HEK293T (cell line): ENCODE data around the gene EPSTI1.

Experiments used
- BHLHE40 ChIP-seq: fragments of 450-650 bp; IDR thresholded peaks from 2 replicates; pipeline ENCODE4 v1.6.1; 2016; ENCODE audit warnings: mild to moderate bottlenecking, moderate library complexity, borderline replicate concordance
- FOXA1 ChIP-seq: fragments of 450-650 bp; IDR thresholded peaks from 2 replicates; pipeline ENCODE4 v1.6.1; 2016; ENCODE audit warnings: mild to moderate bottlenecking
- FOXK2 ChIP-seq: fragments of 450-650 bp; IDR thresholded peaks from 2 replicates; pipeline ENCODE4 v1.6.1; 2016; ENCODE audit warnings: mild to moderate bottlenecking
- HDGF ChIP-seq: fragments of 450-650 bp; IDR thresholded peaks from 2 replicates; pipeline ENCODE4 v1.6.1; 2017; ENCODE audit warnings: antibody characterized with exemption, borderline replicate concordance
- L3MBTL2 ChIP-seq: fragments of 450-650 bp; conservative IDR thresholded peaks from 2 replicates; pipeline ENCODE4 v1.6.1; 2016; ENCODE audit warnings: mild to moderate bottlenecking
- NFRKB ChIP-seq: fragments of 450-650 bp; IDR thresholded peaks from 2 replicates; pipeline ENCODE4 v1.6.1; 2016; ENCODE audit warnings: mild to moderate bottlenecking, moderate library complexity
- TARDBP ChIP-seq: fragments of 450-650 bp; IDR thresholded peaks from 2 replicates; pipeline ENCODE4 v1.6.1; 2016

DNA sequence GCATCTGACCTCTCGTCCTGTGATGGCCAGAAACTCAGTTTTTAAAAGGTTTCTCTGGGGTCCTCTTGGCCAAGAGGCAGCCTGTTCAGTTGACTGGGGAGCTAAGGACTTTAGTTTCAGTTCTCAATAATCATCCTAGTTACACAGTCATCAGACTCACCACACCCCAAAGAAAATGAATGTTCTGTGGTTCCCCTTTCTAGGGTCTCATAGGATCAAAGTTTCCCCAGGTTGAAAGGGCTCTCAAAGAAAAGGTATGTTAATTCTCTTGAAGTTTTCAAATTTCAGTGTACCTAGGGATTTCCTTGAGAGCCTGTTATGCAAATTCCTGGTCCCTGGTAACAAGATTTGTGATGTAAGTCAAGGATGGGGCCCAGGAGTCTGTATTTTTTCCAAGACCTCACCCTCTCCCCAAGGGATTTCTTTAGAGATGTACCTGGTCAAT, 115.7 kb downstream of the EPSTI1 start:
- TF ChIP-seq BHLHE40 = no peak
- TF ChIP-seq L3MBTL2 = no peak
- TF ChIP-seq NFRKB = no peak
- TF ChIP-seq TARDBP = no peak
- no peak for TF ChIP-seq FOXA1
- no peak for TF ChIP-seq FOXK2
- no peak for TF ChIP-seq HDGF
